ENCODE data around the gene GAL3ST1. TPM values are rescaled to one million over a fixed set of nuclear protein-coding genes. Genes with fewer than 3 reads are reported as not detected.
"Not testable (repeated sequence)": the region's sequence is repeated elsewhere in the genome, so short reads cannot be mapped to it uniquely, and the experiment has no call there.

GAL3ST1 gene
- total RNA-seq, 5 donors from 2014 or later (not counting 1 experiment from before 2014, with no cell fraction given) = 1.1 to 1.5 (median 1.5) TPM; not detected in 2

DNA sequence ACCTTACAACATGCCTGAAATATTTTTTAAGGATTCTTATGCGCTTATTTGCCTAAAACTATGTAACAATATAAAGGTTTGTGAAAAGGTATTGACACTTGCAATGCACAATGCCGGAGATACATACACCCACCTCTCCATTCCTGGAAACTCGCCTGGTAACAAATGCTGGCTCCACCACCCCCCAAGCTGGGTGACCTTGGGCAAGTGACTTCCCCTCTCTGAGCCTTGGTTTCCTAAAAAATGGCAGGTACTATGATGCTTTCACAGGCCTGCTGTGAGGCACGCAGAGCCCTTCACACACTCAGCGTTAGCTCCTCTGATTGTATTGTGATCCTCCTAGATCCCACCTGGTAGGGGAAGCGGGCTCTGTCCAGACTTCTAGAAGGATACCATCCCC is 2.3 kb downstream of the GAL3ST1 start:
- DNase-seq (no peak), ATAC-seq (replicated peaks in 1 of 4) (no peak)
- Mint-ChIP-seq H3K4me3 (no peak overlapping the region), H3K9me3 (no peaks in the 10 kb centered on the region), H3K4me1 (peaks cover 0 to 13% (median 11%) of the 10 kb centered on the region in 3 donors), H3K36me3 (peaks cover 20% of the 10 kb centered on the region), H3K27ac (no peak overlapping the region), H3K27me3 (peaks cover 6 to 11% of the 10 kb centered on the region in 2 donors)
- Histone ChIP-seq H3K27me3 (replicated peaks in 1 of 2; ENCODE audit: control insufficient read depth in 2 of 2, extremely low read depth in 1 of 2, insufficient read depth in 2 of 2, low read length in 1 of 2) (peaks cover 0 to 43% of the 10 kb centered on the region in 2 experiments), H3K36me3 (ENCODE audit: control insufficient read depth in 2 of 2, extremely low read depth in 1 of 2, insufficient read depth in 1 of 2, low read length in 1 of 2) (peaks cover 8 to 15% of the 10 kb centered on the region in 2 donors), H3K9me3 (no peaks in the 10 kb centered on the region), H3K4me1 (ENCODE audit: control insufficient read depth in 1 of 2, extremely low read depth in 1 of 2, insufficient read depth in 2 of 2, low read length in 2 of 2) (peaks cover 0 to 9% of the 10 kb centered on the region in 2 experiments), H3K4me3 (ENCODE audit: control insufficient read depth in 1 of 2, extremely low read depth in 1 of 2, low read length in 1 of 2) (no peak overlapping the region), H3K27ac (ENCODE audit: low read length) (no peak overlapping the region)
- ChIA-PET POLR2A (no interaction called here), CTCF (no interaction called here)
- WGBS (ENCODE audit: insufficient coverage) = 59% methylated on average over 3 of the region's 6 CpGs

DNA sequence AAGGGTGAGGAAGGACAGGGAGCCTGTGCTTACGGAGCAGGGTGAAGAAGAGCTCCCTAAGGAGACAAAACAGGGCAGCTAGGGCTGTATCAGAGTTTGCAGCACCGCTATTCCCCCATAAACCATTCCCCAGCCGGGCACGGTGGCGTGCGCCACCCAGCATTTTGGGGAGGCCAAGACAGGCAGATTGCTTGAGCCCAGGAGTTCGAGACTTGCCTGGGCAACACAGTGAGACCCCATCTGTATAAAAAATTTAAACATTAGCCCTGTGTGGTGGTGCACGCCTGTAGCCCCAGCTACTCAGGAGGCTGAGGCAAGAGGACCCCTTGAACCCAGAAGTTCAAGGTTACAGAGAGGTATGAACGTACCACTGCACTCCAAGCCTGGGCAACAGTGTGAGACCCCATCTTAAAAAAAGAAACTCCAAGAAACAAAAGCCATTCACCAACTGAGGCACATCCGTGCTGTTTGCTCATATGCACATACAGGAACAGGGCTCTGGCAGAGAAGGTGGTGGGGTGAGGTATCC is 4.7 kb downstream of the GAL3ST1 start:
- Histone ChIP-seq H3K27ac (ENCODE audit: low read length) (no peak overlapping the region), H3K4me3 (ENCODE audit: control insufficient read depth in 1 of 2, extremely low read depth in 1 of 2, low read length in 1 of 2) (no peak overlapping the region), H3K9me3 (no peaks in the 10 kb centered on the region), H3K27me3 (replicated peaks in 1 of 2; ENCODE audit: control insufficient read depth in 2 of 2, extremely low read depth in 1 of 2, insufficient read depth in 2 of 2, low read length in 1 of 2) (peaks cover 0 to 40% of the 10 kb centered on the region in 2 experiments), H3K4me1 (ENCODE audit: control insufficient read depth in 1 of 2, extremely low read depth in 1 of 2, insufficient read depth in 2 of 2, low read length in 2 of 2) (peaks cover 0 to 1% of the 10 kb centered on the region in 2 experiments), H3K36me3 (ENCODE audit: control insufficient read depth in 2 of 2, extremely low read depth in 1 of 2, insufficient read depth in 1 of 2, low read length in 1 of 2) (no peaks in the 10 kb centered on the region)
- ATAC-seq (replicated peaks in 1 of 4) (no peak), DNase-seq (no peak)
- ChIA-PET CTCF (no interaction called here), POLR2A (no interaction called here)
- H3K4me3 Mint-ChIP-seq = no peak overlapping the region
- peaks cover 0 to 2% (median 0%) of the 10 kb centered on the region in 3 donors for H3K4me1 Mint-ChIP-seq
- WGBS (ENCODE audit: insufficient coverage) = 93% methylated on average over 5 of the region's 10 CpGs
- H3K27ac Mint-ChIP-seq = no peak overlapping the region
- no peaks in the 10 kb centered on the region for H3K9me3 Mint-ChIP-seq
- peaks cover 4% of the 10 kb centered on the region for H3K36me3 Mint-ChIP-seq
- H3K27me3 Mint-ChIP-seq = peaks cover 6 to 9% of the 10 kb centered on the region in 2 donors

DNA sequence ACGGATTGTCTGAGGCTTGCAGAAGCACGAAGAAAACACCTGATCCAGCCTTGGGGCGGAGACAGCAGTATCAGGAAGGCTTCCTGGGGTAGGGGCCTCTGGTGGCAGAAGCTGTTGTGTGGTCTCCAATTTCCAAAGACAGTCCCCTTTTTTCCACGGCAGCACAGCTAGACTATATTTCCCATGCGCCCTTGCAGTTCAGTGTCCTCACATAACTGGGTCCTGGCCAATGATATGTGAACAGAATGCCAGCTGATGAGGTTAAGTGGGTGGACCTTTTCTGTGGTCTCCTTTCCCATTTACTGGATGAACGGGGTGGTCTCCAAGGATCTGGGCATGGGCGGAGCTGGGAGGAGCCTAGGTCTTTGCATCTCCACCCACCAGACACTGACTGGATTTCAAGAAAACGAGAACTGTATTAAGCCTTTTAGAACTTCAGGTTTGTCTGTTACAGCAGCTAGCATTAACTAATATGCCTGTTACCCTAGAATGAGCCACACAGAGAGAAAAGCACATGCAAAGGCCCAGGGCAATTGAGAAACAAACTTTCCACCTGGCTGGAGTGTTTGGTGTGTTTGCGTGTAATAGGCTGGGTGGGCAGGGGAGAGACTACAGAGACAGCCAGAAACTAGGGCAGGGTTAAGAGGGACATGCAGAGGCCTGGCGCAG is 6.2 kb downstream of the GAL3ST1 start:
- DNase-seq (no peak), ATAC-seq (replicated peaks in 1 of 4) (no peak)
- Histone ChIP-seq H3K36me3 (ENCODE audit: control insufficient read depth in 2 of 2, extremely low read depth in 1 of 2, insufficient read depth in 1 of 2, low read length in 1 of 2) (no peaks in the 10 kb centered on the region), H3K27ac (ENCODE audit: low read length) (no peak overlapping the region), H3K4me3 (ENCODE audit: control insufficient read depth in 1 of 2, extremely low read depth in 1 of 2, low read length in 1 of 2) (no peak overlapping the region), H3K4me1 (ENCODE audit: control insufficient read depth in 1 of 2, extremely low read depth in 1 of 2, insufficient read depth in 2 of 2, low read length in 2 of 2) (no peaks in the 10 kb centered on the region), H3K9me3 (no peaks in the 10 kb centered on the region), H3K27me3 (replicated peaks in 1 of 2; ENCODE audit: control insufficient read depth in 2 of 2, extremely low read depth in 1 of 2, insufficient read depth in 2 of 2, low read length in 1 of 2) (peaks cover 0 to 32% of the 10 kb centered on the region in 2 experiments)
- ChIA-PET CTCF (no interaction called here), POLR2A (no interaction called here)
- Mint-ChIP-seq H3K36me3 (peaks cover 4% of the 10 kb centered on the region), H3K4me3 (no peak overlapping the region), H3K4me1 (peaks cover 0 to under 1% (median 0%) of the 10 kb centered on the region in 3 donors), H3K9me3 (no peaks in the 10 kb centered on the region), H3K27ac (no peak overlapping the region), H3K27me3 (peaks cover 6 to 8% of the 10 kb centered on the region in 2 donors)
- WGBS (ENCODE audit: insufficient coverage) = 74% methylated on average over 4 of the region's 10 CpGs

DNA sequence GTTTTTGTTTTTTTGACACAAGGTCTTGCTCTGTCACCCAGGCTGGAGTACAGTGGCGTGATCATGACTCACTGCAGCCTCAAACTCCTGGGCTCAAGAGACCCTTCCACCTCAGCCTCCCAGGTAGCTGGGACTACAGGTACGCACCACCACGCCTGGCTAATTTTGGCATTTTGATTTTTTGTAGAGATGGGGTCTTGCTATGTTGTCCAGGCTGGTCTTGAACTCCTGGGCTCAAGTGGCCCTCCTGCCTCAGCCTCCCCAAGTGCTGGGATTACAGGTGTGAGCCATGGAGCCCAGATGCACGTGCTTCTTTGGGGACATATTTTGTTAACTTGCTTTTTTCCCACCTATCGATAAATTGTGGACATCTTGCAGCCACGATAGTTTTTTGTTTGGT is 7.2 kb downstream of the GAL3ST1 start:
- H3K9me3 Mint-ChIP-seq; H3K4me1 ChIP-seq (ENCODE audit: control insufficient read depth in 1 of 2, extremely low read depth in 1 of 2, insufficient read depth in 2 of 2, low read length in 2 of 2); DNase-seq; CTCF ChIA-PET; POLR2A ChIA-PET; H3K4me3 Mint-ChIP-seq; H3K4me3 ChIP-seq (ENCODE audit: control insufficient read depth in 1 of 2, extremely low read depth in 1 of 2, low read length in 1 of 2); H3K4me1 Mint-ChIP-seq; ATAC-seq (replicated peaks in 1 of 4); H3K36me3 Mint-ChIP-seq; H3K27ac Mint-ChIP-seq; H3K9me3 ChIP-seq; H3K36me3 ChIP-seq (ENCODE audit: control insufficient read depth in 2 of 2, extremely low read depth in 1 of 2, insufficient read depth in 1 of 2, low read length in 1 of 2); H3K27ac ChIP-seq (ENCODE audit: low read length): not testable (repeated sequence)
- H3K27me3 Mint-ChIP-seq = peaks cover 6 to 10% of the 10 kb centered on the region in 2 donors
- no CpG with 5 or more reads among the region's 6 CpGs for WGBS (ENCODE audit: insufficient coverage)
- peaks cover 0 to 29% of the 10 kb centered on the region in 2 experiments for H3K27me3 ChIP-seq (replicated peaks in 1 of 2; ENCODE audit: control insufficient read depth in 2 of 2, extremely low read depth in 1 of 2, insufficient read depth in 2 of 2, low read length in 1 of 2)

DNA sequence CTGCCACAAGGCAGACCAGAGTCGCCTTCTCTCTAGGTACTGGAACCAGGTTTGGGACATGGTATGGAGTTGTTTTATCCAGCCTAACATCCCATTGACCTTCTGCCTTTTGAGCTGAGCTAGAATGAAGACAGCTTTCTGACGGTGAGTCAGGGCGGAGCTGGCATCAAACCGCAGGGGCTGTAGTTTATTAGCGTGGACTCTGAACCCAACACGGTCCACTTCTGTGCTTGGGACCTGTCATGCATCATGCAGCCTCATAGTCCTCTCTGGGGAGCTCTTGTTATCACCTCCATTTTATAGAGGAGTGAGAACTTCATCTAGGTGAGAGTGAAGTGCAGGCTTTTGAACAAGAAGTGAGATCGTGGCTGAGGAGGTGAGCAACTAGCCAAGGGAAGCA is 8.3 kb downstream of the GAL3ST1 start:
- ATAC-seq (replicated peaks in 1 of 4) (no peak), DNase-seq (no peak)
- no peaks in the 10 kb centered on the region for H3K9me3 ChIP-seq
- ChIA-PET POLR2A (no interaction called here), CTCF (no interaction called here)
- no peak overlapping the region for H3K4me3 ChIP-seq (ENCODE audit: control insufficient read depth in 1 of 2, extremely low read depth in 1 of 2, low read length in 1 of 2)
- Mint-ChIP-seq H3K27ac (no peak overlapping the region), H3K4me3 (no peak overlapping the region), H3K9me3 (no peaks in the 10 kb centered on the region), H3K27me3 (peaks cover 6 to 10% of the 10 kb centered on the region in 2 donors), H3K4me1 (no peaks in the 10 kb centered on the region), H3K36me3 (peaks cover 4% of the 10 kb centered on the region)
- no peaks in the 10 kb centered on the region for H3K36me3 ChIP-seq (ENCODE audit: control insufficient read depth in 2 of 2, extremely low read depth in 1 of 2, insufficient read depth in 1 of 2, low read length in 1 of 2)
- no peak overlapping the region for H3K27ac ChIP-seq (ENCODE audit: low read length)
- 38% methylated on average over 1 of the region's 7 CpGs for WGBS (ENCODE audit: insufficient coverage)
- H3K27me3 ChIP-seq (replicated peaks in 1 of 2; ENCODE audit: control insufficient read depth in 2 of 2, extremely low read depth in 1 of 2, insufficient read depth in 2 of 2, low read length in 1 of 2) = peaks cover 0 to 36% of the 10 kb centered on the region in 2 experiments
- no peaks in the 10 kb centered on the region for H3K4me1 ChIP-seq (ENCODE audit: control insufficient read depth in 1 of 2, extremely low read depth in 1 of 2, insufficient read depth in 2 of 2, low read length in 2 of 2)

DNA sequence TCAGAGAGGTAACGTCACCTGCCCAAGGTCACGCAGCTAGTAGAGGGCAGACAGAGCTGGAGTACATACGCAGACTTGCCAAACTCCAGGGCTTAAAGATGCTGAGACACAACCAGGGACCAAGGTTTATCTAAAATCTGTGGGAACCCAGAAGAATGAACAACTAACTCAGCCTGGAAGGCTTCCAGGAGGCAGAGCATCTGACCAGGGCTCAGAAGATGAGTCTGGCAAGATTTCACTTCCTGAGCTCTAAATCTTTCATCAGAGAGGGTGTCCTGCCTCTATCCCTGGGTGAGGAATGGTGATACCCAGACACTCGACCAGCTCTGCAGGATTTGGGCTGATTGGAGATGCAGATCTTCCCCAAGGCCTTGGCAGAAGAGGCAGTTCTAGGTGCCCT is 9.1 kb downstream of the GAL3ST1 start:
- Histone ChIP-seq H3K4me1 (ENCODE audit: control insufficient read depth in 1 of 2, extremely low read depth in 1 of 2, insufficient read depth in 2 of 2, low read length in 2 of 2) (no peaks in the 10 kb centered on the region), H3K9me3 (no peaks in the 10 kb centered on the region), H3K36me3 (ENCODE audit: control insufficient read depth in 2 of 2, extremely low read depth in 1 of 2, insufficient read depth in 1 of 2, low read length in 1 of 2) (no peaks in the 10 kb centered on the region), H3K27me3 (replicated peaks in 1 of 2; ENCODE audit: control insufficient read depth in 2 of 2, extremely low read depth in 1 of 2, insufficient read depth in 2 of 2, low read length in 1 of 2) (peaks cover 0 to 41% of the 10 kb centered on the region in 2 experiments), H3K27ac (ENCODE audit: low read length) (no peak overlapping the region), H3K4me3 (ENCODE audit: control insufficient read depth in 1 of 2, extremely low read depth in 1 of 2, low read length in 1 of 2) (no peak overlapping the region)
- ChIA-PET POLR2A (no interaction called here), CTCF (no interaction called here)
- H3K4me1 Mint-ChIP-seq = no peaks in the 10 kb centered on the region
- no peak overlapping the region for H3K27ac Mint-ChIP-seq
- peaks cover 6 to 10% of the 10 kb centered on the region in 2 donors for H3K27me3 Mint-ChIP-seq
- WGBS (ENCODE audit: insufficient coverage) = 75% methylated on average over 4 of the region's 4 CpGs
- no peaks in the 10 kb centered on the region for H3K9me3 Mint-ChIP-seq
- DNase-seq (no peak), ATAC-seq (replicated peaks in 1 of 4) (no peak)
- no peak overlapping the region for H3K4me3 Mint-ChIP-seq
- H3K36me3 Mint-ChIP-seq = peaks cover 4% of the 10 kb centered on the region

All from T-cell (primary cell).